ENCODE results near the gene WWC2.

The WWC2 gene

GRCh38 chr4:183157215-183157614 is 58.2 kb downstream of the WWC2 start:
- no peak for TF ChIP-seq CTCF (IDR thresholded peaks at IDR 0.05; ENCODE audit: borderline replicate concordance, insufficient read depth, low read depth, low read length)
- H3K4me3 ChIP-seq (ENCODE audit: low read depth, low read length): no peak overlapping the region

- no peak overlapping the region for H3K4me3 ChIP-seq (ENCODE audit: low read depth, low read length)
Observed at GRCh38 chr4:183158062-183158461, 59.0 kb downstream of the WWC2 start.

GRCh38 chr4:183161630-183162029 is 62.6 kb downstream of the WWC2 start:
- no peak for TF ChIP-seq CTCF (IDR thresholded peaks at IDR 0.05; ENCODE audit: borderline replicate concordance, insufficient read depth, low read depth, low read length)
- H3K4me3 ChIP-seq (ENCODE audit: low read depth, low read length): no peak overlapping the region

More at GRCh38 chr4:183158062-183158461, 59.0 kb downstream of the WWC2 start:
- TF ChIP-seq CTCF (IDR thresholded peaks at IDR 0.05; ENCODE audit: borderline replicate concordance, insufficient read depth, low read depth, low read length): no peak

- TF ChIP-seq CTCF (IDR thresholded peaks at IDR 0.05; ENCODE audit: borderline replicate concordance, insufficient read depth, low read depth, low read length): no peak
- no peak overlapping the region for H3K4me3 ChIP-seq (ENCODE audit: low read depth, low read length)
Observed at GRCh38 chr4:183163135-183163534, 64.1 kb downstream of the WWC2 start.

GRCh38 chr4:183164963-183165362 is 65.9 kb downstream of the WWC2 start:
- no peak for TF ChIP-seq CTCF (IDR thresholded peaks at IDR 0.05; ENCODE audit: borderline replicate concordance, insufficient read depth, low read depth, low read length)
- no peak overlapping the region for H3K4me3 ChIP-seq (ENCODE audit: low read depth, low read length)

- no peak for TF ChIP-seq CTCF (IDR thresholded peaks at IDR 0.05; ENCODE audit: borderline replicate concordance, insufficient read depth, low read depth, low read length)
- H3K4me3 ChIP-seq (ENCODE audit: low read depth, low read length): no peak overlapping the region
Observed at GRCh38 chr4:183165376-183165775, 66.3 kb downstream of the WWC2 start.

GRCh38 chr4:183170894-183171293 is 71.8 kb downstream of the WWC2 start:
- no peak overlapping the region for H3K4me3 ChIP-seq (ENCODE audit: low read depth, low read length)
- no peak for TF ChIP-seq CTCF (IDR thresholded peaks at IDR 0.05; ENCODE audit: borderline replicate concordance, insufficient read depth, low read depth, low read length)

Measured in GM12875 (cell line).